Eye (tissue), 1 donor: Measurements from ENCODE around the gene TCHH.
"Not testable (repeated sequence)": the region's sequence is repeated elsewhere in the genome, so short reads cannot be mapped to it uniquely, and the experiment has no call there.

Source experiments
- DNase-seq: peaks from one replicate; pipeline ENCODE4 v3.0.0-alpha.2; 2015

TCHH gene, protein sequence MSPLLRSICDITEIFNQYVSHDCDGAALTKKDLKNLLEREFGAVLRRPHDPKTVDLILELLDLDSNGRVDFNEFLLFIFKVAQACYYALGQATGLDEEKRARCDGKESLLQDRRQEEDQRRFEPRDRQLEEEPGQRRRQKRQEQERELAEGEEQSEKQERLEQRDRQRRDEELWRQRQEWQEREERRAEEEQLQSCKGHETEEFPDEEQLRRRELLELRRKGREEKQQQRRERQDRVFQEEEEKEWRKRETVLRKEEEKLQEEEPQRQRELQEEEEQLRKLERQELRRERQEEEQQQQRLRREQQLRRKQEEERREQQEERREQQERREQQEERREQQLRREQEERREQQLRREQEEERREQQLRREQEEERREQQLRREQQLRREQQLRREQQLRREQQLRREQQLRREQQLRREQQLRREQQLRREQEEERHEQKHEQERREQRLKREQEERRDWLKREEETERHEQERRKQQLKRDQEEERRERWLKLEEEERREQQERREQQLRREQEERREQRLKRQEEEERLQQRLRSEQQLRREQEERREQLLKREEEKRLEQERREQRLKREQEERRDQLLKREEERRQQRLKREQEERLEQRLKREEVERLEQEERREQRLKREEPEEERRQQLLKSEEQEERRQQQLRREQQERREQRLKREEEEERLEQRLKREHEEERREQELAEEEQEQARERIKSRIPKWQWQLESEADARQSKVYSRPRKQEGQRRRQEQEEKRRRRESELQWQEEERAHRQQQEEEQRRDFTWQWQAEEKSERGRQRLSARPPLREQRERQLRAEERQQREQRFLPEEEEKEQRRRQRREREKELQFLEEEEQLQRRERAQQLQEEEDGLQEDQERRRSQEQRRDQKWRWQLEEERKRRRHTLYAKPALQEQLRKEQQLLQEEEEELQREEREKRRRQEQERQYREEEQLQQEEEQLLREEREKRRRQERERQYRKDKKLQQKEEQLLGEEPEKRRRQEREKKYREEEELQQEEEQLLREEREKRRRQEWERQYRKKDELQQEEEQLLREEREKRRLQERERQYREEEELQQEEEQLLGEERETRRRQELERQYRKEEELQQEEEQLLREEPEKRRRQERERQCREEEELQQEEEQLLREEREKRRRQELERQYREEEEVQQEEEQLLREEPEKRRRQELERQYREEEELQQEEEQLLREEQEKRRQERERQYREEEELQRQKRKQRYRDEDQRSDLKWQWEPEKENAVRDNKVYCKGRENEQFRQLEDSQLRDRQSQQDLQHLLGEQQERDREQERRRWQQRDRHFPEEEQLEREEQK (N-terminal part only)

DNA sequence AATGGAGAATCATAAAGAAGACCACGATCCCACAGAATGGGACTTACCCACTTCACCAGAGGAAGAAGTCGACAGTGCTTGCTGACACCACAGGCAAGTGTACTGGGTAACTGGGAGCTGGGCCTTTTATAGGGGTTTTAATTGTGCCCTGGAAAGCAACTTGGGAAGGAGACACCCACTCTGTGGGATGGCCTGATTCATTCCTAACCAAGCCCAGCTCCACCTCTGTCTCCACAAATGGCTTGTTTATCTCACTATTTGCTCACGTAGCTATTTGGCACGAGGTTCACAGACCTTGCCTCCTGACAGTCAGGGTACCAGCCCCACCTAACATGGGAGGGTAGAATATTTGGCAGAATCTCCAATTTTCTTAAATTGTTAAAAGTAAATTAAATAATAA lies at the start of gene TCHH:
Gene TCHH, minus strand, starts transcription at position 101 of the 400 bp plus-strand sequence. CDS start 1,364 bp downstream, outside the sequence.
- no peak for DNase-seq

DNA sequence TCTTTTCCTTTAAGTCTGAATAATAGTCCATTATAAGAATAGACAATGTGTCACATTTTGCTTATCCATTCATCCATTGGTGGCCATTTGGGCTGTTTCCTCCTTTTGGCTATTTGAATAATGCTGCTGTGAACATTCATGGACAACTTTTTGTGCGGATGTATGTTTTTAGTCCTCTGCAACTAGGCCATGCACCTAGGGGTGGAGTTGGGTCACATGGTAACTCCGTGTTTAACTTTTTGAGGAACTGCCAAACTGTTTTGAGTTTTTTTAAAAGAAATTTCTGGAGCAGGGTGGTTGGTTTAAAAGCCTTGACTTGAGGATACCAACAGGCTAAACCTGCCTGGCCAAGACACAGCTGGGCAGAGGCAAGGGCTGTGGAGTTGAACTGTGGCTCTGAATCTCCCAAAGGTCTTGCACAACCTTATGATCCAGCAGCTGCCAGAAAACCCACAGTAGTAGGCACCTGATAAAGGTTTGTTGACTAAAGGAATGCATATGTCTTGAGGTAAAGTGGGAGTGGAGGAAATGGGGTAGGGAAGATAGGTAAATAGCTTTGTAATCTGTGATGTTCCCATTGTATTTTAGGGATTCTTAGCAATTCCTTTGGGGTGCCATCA lies 49.4 kb upstream of the TCHH start:
- no peak for DNase-seq

DNA sequence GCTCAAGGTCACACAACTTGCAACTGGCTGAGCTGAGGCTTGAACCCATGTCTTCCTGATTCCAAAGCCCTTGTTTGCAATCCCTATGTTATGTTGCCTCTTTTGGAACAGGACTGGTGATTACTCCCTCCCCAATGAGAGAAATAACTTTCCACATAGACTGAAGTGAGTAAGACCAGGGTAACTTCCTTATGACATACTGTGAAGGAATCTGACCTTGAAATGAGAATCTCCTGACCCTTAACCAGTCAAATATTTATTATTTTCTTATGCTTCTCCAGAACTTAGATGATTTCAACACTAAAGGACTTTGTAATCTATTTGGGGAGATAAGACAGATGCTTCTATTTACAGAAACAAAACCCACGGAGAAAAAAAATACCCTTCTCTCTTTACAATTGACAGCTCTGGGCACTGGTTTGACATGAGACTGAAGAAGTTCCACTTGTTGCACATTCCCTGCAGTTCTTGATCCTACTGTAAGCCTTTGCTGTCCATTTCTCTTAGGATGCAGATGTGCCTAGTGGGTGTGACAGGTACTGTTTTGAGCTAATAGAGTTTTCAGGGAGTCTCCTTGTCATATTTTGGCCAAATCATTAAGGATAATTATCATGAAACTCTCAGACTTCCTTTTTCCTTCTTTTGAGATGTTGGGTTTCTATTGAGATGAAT lies 47.7 kb upstream of the TCHH start:
- DNase-seq = peak; percentile 3

DNA sequence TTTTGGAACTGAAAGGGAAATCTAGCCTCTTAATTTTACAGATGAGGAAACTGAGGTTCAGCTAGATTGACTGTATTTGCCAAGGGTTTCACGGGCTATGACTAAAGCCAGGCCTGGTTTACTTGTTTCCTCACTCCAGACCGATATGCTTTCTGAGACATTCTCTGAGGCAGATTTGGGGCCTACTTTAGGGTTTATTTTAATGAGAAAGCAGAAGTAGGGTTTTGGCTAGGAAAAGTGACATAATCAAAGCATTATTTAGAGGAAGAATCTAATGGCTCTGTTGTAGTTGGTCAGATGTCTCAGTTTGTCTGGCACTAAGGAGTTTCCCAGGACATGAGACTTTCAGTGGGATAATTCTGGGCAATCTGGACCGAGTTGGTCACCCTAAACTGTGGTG lies 45.3 kb upstream of the TCHH start:
- no peak for DNase-seq

DNA sequence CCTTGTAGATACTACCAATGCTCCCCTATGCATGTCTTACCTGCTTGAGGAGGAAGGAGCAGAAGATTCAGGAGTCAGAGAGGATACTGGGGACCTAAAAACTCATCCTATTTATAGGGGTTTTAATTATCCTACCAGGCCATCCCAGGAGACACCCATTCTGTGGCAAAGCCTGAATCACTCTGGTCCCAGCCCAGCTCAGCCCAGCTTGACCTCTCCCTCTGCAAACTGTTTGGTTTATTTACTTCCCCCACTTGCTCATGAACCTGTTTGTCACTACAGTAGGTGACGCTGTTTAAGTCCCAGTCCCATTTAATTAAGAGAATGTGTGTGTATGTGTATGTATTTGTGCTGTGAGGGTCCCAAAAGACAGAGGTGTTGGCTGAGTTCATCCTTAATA lies 43.9 kb upstream of the TCHH start, which contains the start of gene RPTN:
Gene RPTN, minus strand, starts transcription at position 85 of the 400 bp plus-strand sequence. CDS start 1,339 bp downstream, outside the sequence.
- no peak for DNase-seq

DNA sequence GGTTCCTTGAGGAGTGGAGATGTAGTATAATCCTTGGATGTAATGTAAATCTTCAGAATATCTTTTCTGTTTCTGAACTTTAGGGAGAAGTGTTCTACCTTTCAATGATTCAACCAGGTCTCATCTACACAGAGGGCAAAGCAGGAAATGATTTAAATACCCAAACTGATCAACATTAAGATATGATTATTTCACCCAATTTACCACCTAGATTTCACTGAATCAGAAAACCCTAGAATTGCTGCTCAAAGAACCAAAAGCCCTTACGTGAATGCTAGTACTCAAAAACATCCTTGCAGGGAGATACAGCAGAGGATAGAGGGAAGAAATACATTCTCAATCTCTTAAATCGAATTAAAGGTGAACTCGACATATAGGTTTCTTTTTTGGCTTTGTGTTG lies 38.8 kb upstream of the TCHH start:
- no peak for DNase-seq

DNA sequence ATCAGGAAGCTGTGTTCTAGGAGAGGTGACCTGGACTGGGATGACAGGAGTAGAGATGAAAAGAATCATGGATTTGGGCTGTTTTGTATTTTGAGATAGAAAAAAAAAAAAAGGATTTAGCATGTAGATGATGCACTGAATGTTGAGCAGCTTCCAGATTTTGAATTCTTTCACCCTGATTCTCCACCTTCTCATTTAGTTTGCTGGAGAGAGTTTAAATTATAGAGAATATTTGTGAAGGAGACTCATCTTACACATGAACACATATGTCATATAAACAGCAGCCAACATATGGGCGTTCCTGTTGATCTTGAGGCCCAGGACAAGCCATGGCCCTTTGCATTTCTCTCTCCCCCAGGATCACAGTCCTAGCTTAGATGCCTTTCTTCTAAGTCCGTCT lies 36.4 kb upstream of the TCHH start:
- DNase-seq = no peak

DNA sequence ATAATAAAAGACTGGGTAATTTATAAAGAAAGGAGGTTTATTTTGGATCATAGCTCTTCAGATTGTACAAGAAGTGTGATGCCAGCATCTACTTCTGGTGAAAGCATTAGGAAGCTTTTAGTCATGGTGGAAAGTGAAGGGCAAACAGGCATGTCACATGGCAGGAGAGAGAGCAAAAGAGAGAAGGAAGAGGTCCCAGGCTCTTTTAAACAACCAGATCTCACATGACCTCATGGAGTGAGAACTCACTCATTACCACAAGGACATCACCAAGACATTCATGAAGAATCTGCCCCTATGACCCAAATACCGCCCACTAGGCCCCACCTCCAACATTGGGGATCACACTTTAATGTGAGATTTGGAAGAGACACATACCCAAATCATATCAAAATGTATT lies 33.7 kb upstream of the TCHH start:
- no peak for DNase-seq

DNA sequence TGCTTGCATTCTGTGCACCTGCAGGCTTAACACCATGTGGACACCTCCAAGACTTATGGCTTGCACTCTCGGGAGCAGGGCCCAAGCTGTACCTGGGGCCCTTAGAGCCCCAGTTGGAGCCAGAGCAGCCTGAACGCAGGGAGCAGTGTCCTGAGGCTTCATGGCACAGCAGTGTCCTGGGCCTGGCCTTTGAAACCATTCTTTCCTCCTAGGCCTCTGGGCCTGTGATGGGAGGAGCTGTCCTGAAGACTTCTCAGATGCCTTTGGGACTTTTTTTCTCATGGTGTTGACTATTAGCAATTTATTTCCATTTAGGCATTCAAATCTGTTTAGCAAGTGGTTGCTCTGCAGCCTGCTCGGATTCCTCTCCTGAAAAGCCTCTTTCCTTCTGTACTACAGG lies 32.8 kb upstream of the TCHH start:
- DNase-seq = no peak

DNA sequence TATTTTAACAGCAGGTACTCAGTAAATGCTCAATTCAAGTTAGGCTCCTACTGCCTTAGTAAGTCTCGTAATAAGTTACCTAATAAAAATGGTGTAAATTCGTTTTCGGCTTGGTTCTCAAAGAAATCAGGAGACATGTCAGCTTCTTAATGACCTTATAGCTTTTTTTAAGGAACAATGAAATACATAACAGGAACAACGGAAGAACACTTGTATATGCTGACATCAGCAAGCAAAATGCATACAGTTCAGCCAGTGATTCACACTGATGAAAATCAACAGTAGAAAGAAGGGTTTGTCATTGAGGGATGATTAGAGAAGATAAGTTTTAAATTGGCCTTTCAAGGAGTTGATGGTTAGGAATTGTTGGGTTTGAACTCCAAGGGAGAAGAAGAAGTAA lies 30.5 kb upstream of the TCHH start:
- DNase-seq = no peak

DNA sequence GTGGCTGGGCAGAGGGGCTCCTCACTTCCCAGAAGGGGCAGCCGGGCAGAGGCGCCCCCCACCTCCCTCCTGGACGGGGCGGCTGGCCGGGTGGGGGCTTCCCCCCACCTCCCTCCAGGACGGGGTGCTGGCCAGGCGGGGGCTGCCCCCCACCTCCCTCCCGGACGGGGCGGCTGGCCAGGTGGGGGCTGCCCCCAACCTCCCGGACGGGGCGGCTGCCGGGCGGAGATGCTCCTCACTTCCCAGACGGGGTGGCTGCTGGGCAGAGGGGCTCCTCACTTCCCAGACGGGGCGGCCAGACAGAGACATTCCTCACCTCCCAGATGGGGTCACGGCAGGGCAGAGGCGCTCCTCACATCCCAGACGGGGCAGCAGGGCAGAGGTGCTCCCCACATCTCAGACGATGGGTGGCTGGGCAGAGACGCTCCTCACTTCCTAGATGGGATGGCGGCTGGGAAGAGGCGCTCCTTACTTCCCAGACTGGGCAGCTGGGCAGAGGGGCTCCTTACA lies 29.5 kb upstream of the TCHH start:
- DNase-seq = not testable (repeated sequence)

DNA sequence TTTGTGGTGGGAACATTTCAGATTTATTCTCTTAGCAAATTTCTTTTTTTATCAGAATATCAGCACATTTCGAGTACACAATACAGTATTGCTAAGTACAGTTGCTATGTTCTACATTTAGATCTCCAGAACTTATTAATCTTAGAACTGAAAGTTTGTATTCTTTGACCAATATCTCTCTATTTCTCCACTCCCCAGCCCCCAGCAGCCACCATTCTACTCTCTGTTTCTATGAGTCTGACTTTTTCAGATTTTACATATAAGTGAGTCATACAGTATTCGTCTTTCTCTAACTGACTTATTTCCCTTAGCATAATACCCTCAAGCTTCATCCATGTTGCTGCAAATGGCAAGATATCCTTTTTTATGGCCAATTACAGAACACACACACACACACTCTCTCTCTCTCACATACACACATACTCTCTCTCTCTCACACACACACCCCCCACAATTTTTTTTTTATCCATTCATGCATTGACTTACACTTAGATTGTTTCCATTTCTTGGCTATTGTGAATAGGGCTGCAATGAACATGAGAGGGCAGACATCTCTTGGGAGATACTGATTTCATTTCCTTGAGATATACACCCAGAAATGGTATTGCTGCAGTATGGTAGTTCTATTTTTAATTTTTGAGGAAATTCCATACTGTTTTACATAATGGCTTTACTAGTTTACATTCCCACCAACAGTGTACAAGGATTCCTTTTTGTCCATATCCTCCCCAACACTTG lies 28.1 kb upstream of the TCHH start:
- DNase-seq = no peak

DNA sequence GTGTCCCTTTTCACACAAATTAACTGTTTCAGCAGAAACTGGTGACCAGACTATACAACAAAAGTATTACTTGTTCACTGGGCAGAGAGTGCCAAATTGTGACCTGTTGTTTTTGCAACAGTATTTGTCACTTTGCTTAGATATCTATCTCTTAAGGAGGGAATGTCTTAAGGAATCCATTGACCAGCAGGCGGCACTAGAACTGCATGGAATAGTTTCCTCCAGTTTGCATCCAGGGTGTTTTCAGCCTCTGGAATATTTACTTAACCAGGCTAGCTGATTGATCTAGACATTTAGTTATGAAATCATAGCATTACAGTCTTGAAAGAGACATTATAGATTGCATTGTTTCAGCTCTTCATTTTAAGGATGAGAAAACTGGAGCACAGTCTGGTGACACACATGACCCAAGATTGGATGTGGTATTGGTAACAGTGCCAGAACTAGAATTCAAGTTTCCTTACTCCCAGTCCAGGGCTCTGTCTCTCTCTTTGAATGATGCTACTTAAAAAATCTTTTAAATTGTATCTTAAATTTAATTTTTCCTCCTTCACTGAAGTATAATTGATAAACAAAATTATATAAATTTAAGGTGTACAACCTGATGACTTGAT lies 26.8 kb upstream of the TCHH start:
- peak; percentile 83 for DNase-seq

DNA sequence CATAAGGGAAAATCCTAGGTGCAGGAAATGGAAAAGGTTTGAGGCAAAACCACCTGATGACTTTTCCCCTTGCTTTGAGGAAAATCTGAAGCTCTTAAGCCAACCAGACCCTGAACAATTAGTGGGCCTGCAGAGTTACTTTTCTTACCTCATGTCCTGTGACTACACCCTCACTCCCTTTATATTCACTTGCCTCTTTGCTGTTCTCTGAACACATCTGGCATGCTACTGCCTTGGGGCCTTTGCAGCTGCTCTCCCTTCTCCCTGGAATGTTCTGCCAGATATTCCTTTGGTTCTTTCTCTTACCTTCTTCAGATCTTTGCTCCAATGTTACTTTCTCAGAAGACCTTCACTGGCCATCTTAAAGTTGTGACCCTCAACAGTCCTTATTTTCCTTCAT lies 22.0 kb upstream of the TCHH start:
- no peak for DNase-seq

DNA sequence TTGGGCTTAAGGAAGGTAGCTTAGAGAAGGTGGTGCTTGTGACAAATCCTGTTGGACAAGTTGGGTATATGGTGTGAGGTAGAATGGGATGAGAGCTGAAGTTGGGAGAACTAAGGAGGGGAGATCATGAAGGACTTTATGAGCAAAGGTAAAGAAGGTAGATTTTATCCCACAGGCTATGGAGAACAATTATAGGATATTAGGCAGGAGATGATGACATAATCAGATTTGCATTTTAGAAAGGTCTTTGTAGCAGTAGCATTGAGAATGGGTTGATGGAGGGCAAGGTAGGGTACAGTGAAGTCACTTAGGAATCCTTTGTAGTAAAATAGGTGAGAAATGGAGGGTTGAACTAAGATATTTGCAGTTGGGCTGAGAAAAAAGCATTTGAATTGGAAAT lies 14.9 kb upstream of the TCHH start:
- no peak for DNase-seq

DNA sequence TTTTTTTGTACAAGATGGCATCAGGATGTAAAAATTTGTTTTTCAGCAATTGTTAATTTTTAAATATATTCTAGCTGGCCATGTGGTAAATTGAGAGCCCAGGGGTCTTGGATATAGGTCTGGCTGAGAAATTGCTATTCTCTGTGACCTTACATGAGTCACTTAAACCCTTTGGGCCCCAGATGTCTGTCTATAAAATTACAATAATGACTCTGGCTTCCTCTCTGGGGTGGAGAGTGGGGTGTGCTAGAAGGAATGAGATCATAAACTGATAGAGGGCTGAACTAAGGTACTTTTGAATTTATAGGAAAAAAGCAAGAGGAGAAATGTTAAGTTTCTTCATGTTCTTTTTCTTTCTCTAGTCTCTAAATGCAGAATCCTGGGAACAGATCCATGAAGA lies 12.4 kb upstream of the TCHH start:
- no peak for DNase-seq

DNA sequence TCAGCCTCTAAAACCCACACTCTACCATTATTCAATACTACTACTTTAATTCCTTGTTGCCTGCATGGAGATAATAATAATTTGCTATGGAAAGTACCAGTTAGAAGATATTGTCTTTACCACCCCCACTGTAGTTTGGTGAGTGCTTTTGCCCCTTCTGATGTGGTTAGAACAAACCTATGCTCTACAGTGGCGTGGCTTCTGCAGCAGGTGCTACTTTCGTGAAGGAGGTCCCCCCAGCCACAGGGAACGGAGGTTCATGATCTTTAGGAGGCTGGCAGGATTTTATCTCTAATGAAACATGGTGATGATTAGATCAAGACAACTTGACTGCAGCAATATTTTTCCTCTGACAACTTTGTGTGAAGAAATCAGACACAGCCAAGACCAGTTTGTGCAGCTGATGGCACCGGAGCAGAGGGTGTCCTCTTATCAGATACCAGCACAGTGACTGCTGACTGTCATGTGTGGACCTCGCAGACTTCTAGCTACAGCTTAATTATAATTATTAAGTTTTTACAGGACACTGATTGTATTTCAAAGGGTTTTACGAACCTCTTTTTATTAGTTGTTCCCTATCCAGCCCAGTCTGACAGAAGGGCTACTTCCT lies 10.7 kb upstream of the TCHH start:
- DNase-seq = no peak

DNA sequence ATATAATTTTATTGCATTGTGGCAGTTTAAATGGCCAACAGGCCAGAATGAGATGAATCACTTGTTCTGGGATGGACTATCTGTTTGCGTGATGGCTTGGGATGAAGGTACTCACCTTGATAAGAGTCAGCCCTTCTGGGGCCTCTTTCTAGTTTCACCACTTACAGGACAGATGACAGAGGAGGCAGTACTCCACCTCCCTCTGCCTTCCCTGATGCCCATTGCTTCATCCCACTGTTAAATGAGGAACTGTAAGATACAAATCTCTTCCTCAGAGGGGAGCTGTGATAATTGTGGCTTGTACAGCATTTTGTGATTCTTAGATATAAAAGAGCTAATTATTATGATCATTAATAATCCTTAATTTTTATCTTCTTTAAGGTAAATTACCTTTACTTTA lies 3.7 kb upstream of the TCHH start:
- no peak for DNase-seq

DNA sequence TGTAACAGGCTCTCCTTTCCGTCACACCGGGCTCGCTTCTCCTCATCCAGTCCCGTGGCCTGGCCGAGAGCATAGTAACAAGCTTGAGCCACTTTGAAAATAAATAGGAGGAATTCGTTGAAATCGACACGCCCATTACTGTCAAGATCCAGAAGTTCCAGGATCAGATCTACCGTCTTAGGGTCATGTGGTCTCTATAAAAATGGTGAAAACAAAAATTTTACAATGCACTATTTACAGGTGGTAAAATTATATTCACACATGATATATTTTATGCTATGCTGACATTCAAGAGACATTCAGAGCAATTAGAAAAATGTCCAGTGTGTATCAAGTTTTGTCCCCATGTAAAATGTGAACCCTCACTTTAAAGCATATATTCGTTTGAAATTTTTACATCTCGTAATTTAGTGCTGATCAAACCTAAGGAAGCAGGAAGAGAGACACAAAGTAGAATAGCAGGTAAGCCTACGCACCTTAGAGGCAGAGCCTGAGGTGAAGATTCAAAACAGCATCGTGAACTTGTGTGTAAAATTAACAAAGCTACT lies 2.3 kb downstream of the TCHH start:
- DNase-seq = no peak
